ENCODE results near the gene STEAP1.

GRCh38 chr7:90194911-90195809 is 40.9 kb downstream of the STEAP1 start:
- TF ChIP-seq, protein P1, sequence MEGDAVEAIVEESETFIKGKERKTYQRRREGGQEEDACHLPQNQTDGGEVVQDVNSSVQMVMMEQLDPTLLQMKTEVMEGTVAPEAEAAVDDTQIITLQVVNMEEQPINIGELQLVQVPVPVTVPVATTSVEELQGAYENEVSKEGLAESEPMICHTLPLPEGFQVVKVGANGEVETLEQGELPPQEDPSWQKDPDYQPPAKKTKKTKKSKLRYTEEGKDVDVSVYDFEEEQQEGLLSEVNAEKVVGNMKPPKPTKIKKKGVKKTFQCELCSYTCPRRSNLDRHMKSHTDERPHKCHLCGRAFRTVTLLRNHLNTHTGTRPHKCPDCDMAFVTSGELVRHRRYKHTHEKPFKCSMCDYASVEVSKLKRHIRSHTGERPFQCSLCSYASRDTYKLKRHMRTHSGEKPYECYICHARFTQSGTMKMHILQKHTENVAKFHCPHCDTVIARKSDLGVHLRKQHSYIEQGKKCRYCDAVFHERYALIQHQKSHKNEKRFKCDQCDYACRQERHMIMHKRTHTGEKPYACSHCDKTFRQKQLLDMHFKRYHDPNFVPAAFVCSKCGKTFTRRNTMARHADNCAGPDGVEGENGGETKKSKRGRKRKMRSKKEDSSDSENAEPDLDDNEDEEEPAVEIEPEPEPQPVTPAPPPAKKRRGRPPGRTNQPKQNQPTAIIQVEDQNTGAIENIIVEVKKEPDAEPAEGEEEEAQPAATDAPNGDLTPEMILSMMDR (IDR thresholded peaks at IDR 0.05; ENCODE audit: low read depth, low read length, poor library complexity, severe bottlenecking) = no peak
- TF ChIP-seq EZH2phosphoT487 (IDR thresholded peaks at IDR 0.05; ENCODE audit: borderline replicate concordance, low read length) = no peak
